Adrenal gland (tissue), 12 donors: ENCODE measurements around the gene HECW1. TPM values are rescaled to one million over a fixed set of nuclear protein-coding genes. Genes with fewer than 3 reads are reported as not detected.

Experiments used
- DNase-seq, 7 donors: peaks; one replicate each; pipeline ENCODE4 v3.0.0-alpha.2; 2019 to 2020
- H3K27ac ChIP-seq, 5 donors: fragments of 200-600 bp; sonication (generic) in 4 of 5; 1 replicate in 3 of 5; 2 replicates in 2 of 5; pipeline versions ENCODE4 v1.5.1 to v1.8.0; 2016 to 2020; ENCODE audit warnings: mild to moderate bottlenecking in 1 of 5
- H3K27me3 ChIP-seq: fragments of 200-600 bp; 2 replicates; pipeline ENCODE4 v1.8.0; 2021
- H3K36me3 ChIP-seq, 2 donors: fragments of 200-600 bp; replicated peaks in 1 of 2; 1 replicate in 1 of 2; 2 replicates in 1 of 2; pipeline versions ENCODE4 v1.5.1 to v1.8.0; 2018 to 2022
- H3K4me1 ChIP-seq, 2 donors: fragments of 200-600 bp; replicated peaks in 1 of 2; 1 replicate in 1 of 2; 2 replicates in 1 of 2; pipeline versions ENCODE4 v1.5.1 to v1.8.0; 2018 to 2021
- H3K4me3 ChIP-seq, 4 donors: fragments of 200-600 bp; sonication (generic) in 3 of 4; one replicate each; pipeline ENCODE4 v1.5.1; 2016 to 2018
- H3K9me3 ChIP-seq, 3 donors: fragments of 200-600 bp; sonication (generic) in 1 of 3; replicated peaks in 1 of 3; 1 replicate in 2 of 3; 2 replicates in 1 of 3; pipeline versions ENCODE4 v1.5.1 to v1.8.0; 2016 to 2021
- CTCF ChIP-seq, 6 experiments: fragments of 450-650 bp in 4 of 6; fragments of 200-600 bp in 2 of 6; sonication (generic) in 1 of 6; IDR thresholded peaks; 1 replicate in 5 of 6; 2 replicates in 1 of 6; pipeline versions ENCODE4 v1.5.1 to v1.8.0; 2016 to 2021; ENCODE audit warnings: antibody characterized with exemption in 6 of 6, mild to moderate bottlenecking in 2 of 6, moderate library complexity in 1 of 6
- POLR2A ChIP-seq, 2 donors: fragments of 450-650 bp; IDR thresholded peaks; one replicate each; pipeline ENCODE4 v1.6.1; 2017; ENCODE audit warnings: antibody characterized with exemption in 2 of 2, mild to moderate bottlenecking in 2 of 2, moderate library complexity in 1 of 2
- WGBS, 4 donors: extraction: QIAGEN DNeasy Blood & Tissue Kit in 2 of 4; methylation state at CpG; one replicate each; pipeline versions ENCODE4 v1.1.5 to v1.1.7; 2013 to 2017; 5-methylcytosine and 5-hydroxymethylcytosine counted together
- intact Hi-C, 2 donors: fragments of 100-400 bp; cut with DNase I; formaldehyde crosslinking; loops; one replicate each; pipeline versions ENCODE4 v1.14.1 to v1.15.0; 2022 to 2023
- polyA plus RNA-seq, 3 donors: library from polyadenylated mRNA; stranded (reverse); fragments of 200-250 nt in 2 of 3; fragments of 350-450 nt in 1 of 3; fragmentation: Illumina TruSeq in 1 of 3; extraction: RNeasy Lipid Tissue Mini Kit (QIAGEN cat#74804) in 1 of 3; gene quantifications; one replicate each; pipeline ENCODE4 v1.2.3, GENCODE V29; 2013 to 2014
- total RNA-seq, 9 donors: library from RNA; depleted of rRNA in 4 of 9; stranded (reverse); fragments of >200 nt in 4 of 9; fragments of 120-200 nt in 1 of 9; fragmentation: NEBNext Ultra II Directional in 1 of 9; extraction: Animal tissue kit (Norgen Biotek cat#: 25700) in 1 of 9; gene quantifications; one replicate each; pipeline versions ENCODE4 v1.1.0 to v1.2.4, GENCODE V29; 2013 to 2023
- donor health status: healthy with polysubstance abuse.
- donor health status: Bipolar disorder and iron deficiency.
- donor health status: DM: yes; HTN: yes; CAD: no.
- donor health status: DM: no; HTN: no; CAD: no.
- donor health status: DM: no; HTN: no; CAD: no.
- donor health status: DM: yes; HTN: yes; CAD: no.

HECW1 gene
- total and polyA plus RNA-seq, 12 donors, result under 0.01 to 3.2 (median 0.06) TPM; not detected in 4

- 54 to 61% (median 56%) methylated on average over 4 of the region's 4 CpGs for WGBS, 4 donors
- Histone ChIP-seq H3K4me1 (peaks cover 9 to 44% of the 10 kb centered on the region in 2 donors), H3K36me3 (no peaks in the 10 kb centered on the region), H3K9me3 (no peaks in the 10 kb centered on the region), H3K4me3 (no peak overlapping the region), H3K27ac (no peak overlapping the region), H3K27me3 (no peaks in the 10 kb centered on the region)
- TF ChIP-seq CTCF (IDR thresholded peaks at IDR 0.05), result no peak
- TF ChIP-seq POLR2A (IDR thresholded peaks at IDR 0.05), result no peak
- DNase-seq, result no peak
- intact Hi-C loops, result no loop called here
Observed at GRCh38 chr7:43586251-43586900, 473.9 kb downstream of the HECW1 start.

DNA sequence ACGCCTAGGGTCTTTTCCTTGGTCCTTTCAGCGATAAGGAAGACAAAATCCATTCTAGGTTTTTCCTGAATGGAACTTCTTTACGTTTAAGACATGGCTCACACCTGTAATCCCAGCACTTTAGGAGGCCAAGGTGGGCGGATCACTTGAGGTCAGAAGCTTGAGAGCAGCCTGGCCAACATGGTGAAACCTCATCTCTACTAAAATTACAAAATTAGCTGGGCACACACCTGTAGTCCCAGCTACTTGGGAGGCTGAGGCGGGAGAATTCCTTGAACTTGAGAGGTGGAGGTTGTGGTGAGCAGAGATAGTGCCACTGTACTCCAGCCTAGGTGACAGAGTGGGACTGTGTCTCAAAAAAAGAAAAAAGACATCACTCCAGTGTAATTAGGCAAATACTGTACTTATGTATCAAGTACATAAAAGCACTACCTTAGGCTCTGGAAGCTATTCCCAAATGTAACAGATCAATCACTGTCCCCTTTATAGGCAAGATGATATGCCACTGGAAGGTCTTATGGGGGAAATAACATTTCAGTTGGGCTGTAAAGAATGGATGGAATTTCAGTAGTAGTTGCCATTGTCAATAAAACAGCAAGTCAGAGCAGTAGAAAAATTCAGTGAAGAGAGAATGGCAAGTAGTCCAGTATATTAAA lies 476.2 kb downstream of the HECW1 start:
- no peak for DNase-seq
- TF ChIP-seq POLR2A (IDR thresholded peaks at IDR 0.05) (no peak), CTCF (IDR thresholded peaks at IDR 0.05) (no peak)
- Histone ChIP-seq H3K36me3 (no peaks in the 10 kb centered on the region), H3K27ac (no peak overlapping the region), H3K4me3 (no peak overlapping the region), H3K9me3 (no peaks in the 10 kb centered on the region), H3K27me3 (no peaks in the 10 kb centered on the region), H3K4me1 (peaks cover 9 to 54% of the 10 kb centered on the region in 2 donors)
- intact Hi-C loops, result no loop called here
- WGBS, 4 donors, result 92 to 98% (median 95%) methylated on average over 5 of the region's 5 CpGs

DNA sequence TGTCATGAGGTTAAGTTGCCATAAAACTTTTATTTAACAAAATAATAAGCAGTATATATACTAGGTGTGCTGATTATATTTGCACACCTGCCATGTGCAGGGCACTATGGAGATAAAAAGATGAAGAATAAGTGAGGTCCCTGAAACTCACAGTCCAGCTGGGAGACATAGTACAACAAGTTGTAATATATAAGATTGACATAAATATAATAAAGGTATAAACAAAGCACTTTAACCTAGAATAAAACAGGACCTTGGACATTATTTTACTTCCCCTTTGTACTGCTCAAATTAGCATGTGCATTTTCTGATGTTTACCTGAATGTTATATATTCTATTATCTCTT lies 476.7 kb downstream of the HECW1 start:
- no peaks in the 10 kb centered on the region for H3K9me3 ChIP-seq
- TF ChIP-seq CTCF (IDR thresholded peaks at IDR 0.05) (no peak), POLR2A (IDR thresholded peaks at IDR 0.05) (no peak)
- intact Hi-C loops, result no loop called here
- no peak for DNase-seq
- no peaks in the 10 kb centered on the region for H3K27me3 ChIP-seq
- no peak overlapping the region for H3K27ac ChIP-seq
- H3K4me1 ChIP-seq, result peaks cover 9 to 59% of the 10 kb centered on the region in 2 donors
- H3K4me3 ChIP-seq, result no peak overlapping the region
- H3K36me3 ChIP-seq, result no peaks in the 10 kb centered on the region

- H3K27ac ChIP-seq, result no peak overlapping the region
- no peak overlapping the region for H3K4me3 ChIP-seq
- no peak for DNase-seq
- no peaks in the 10 kb centered on the region for H3K9me3 ChIP-seq
- intact Hi-C loops, result loop anchor here in 1 of 2 donors (10.0 kb wide), 1 partner anchor 55 kb away; no protein-coding TSS in a partner anchor
- no peaks in the 10 kb centered on the region for H3K36me3 ChIP-seq
- 94 to 97% (median 96%) methylated on average over 3 of the region's 3 CpGs for WGBS, 4 donors
- H3K27me3 ChIP-seq, result no peaks in the 10 kb centered on the region
- no peak for TF ChIP-seq CTCF (IDR thresholded peaks at IDR 0.05)
- no peak for TF ChIP-seq POLR2A (IDR thresholded peaks at IDR 0.05)
- peaks cover 3 to 54% of the 10 kb centered on the region in 2 donors for H3K4me1 ChIP-seq
Observed at GRCh38 chr7:43589728-43590127, 477.3 kb downstream of the HECW1 start.
